H1 (cell line): ENCODE results near the gene GRAP. TPM values are rescaled to one million over a fixed set of nuclear protein-coding genes. Genes with fewer than 3 reads are reported as not detected.
"Not testable (repeated sequence)": the region's sequence is repeated elsewhere in the genome, so short reads cannot be mapped to it uniquely, and the experiment has no call there.

Experiments
- CTCF ChIA-PET: fragments of 300-600 bp; sonication (Branson Sonifier 250); formaldehyde crosslinking; loops from one replicate; lab custom pipeline; 2021; ENCODE audit not compliant: partially characterized antibody; lab: Charles Lee
- POLR2A ChIA-PET: fragments of 300-600 bp; sonication (Branson Sonifier 250); formaldehyde crosslinking; loops from one replicate; lab custom pipeline; 2021; ENCODE audit warnings: inconsistent platforms; ENCODE audit not compliant: partially characterized antibody; lab: Charles Lee
- DNase-seq, 2 experiments: peaks; one replicate each; pipeline versions ENCODE4 v3.0.0 to v3.0.0-alpha.2; 2010 to 2022; ENCODE audit warnings: low spot score in 2 of 2, low read depth in 1 of 2, mixed read lengths in 1 of 2
- FAIRE-seq: peaks from 2 replicates; lab custom pipeline; 2011; peaks lifted over from hg19 to GRCh38; lab: Jason Lieb, UNC
- H2AFZ ChIP-seq: 2 replicates; pipeline ENCODE4 v1.8.1; 2012; ENCODE audit warnings: low read length, inconsistent platforms
- H2AK5ac ChIP-seq: 2 replicates; pipeline ENCODE4 v1.6.1; 2013; ENCODE audit warnings: low read depth, low read length
- H2BK120ac ChIP-seq: replicated peaks from 2 replicates; pipeline ENCODE3; 2013; ENCODE audit warnings: low read depth, low read length, inconsistent platforms
- H2BK12ac ChIP-seq: 2 replicates; pipeline ENCODE4 v1.6.1; 2013; ENCODE audit warnings: low read depth, low read length
- H2BK15ac ChIP-seq: 2 replicates; pipeline ENCODE4 v1.6.1; 2013; ENCODE audit warnings: low read length
- H2BK20ac ChIP-seq: 2 replicates; pipeline ENCODE4 v1.6.1; 2013; ENCODE audit warnings: low read length
- H2BK5ac ChIP-seq: 2 replicates; pipeline ENCODE4 v1.6.1; 2013; ENCODE audit warnings: low read depth, low read length
- H3K14ac ChIP-seq: 2 replicates; pipeline ENCODE4 v1.6.1; 2013; ENCODE audit warnings: inconsistent platforms; ENCODE audit not compliant: insufficient read length
- H3K18ac ChIP-seq: 2 replicates; pipeline ENCODE4 v1.6.1; 2013; ENCODE audit warnings: low read length; ENCODE audit errors: extremely low read depth
- H3K23ac ChIP-seq: 2 replicates; pipeline ENCODE4 v1.6.1; 2013; ENCODE audit warnings: inconsistent platforms; ENCODE audit not compliant: insufficient read length
- H3K23me2 ChIP-seq: 2 replicates; pipeline ENCODE4 v1.6.1; 2013; ENCODE audit warnings: low read depth, low read length
- H3K27ac ChIP-seq: 2 replicates; pipeline ENCODE4 v1.6.1; 2011; ENCODE audit warnings: low read depth, low read length, inconsistent platforms
- H3K27me3 ChIP-seq, 4 experiments: replicated peaks in 1 of 4; 1 replicate in 1 of 4; 2 replicates in 3 of 4; pipeline versions ENCODE4 v1.6.1 to v1.8.1; 2011 to 2013; ENCODE audit warnings: low read length in 3 of 4, mild to moderate bottlenecking in 3 of 4, inconsistent platforms in 2 of 4, mixed read lengths in 2 of 4, moderate library complexity in 1 of 4; ENCODE audit not compliant: control insufficient read depth in 3 of 4, insufficient read depth in 3 of 4; ENCODE audit errors: extremely low read depth in 1 of 4
- H3K36me3 ChIP-seq, 4 experiments: 2 replicates each; pipeline versions ENCODE4 v1.6.1 to v1.8.1; 2011 to 2013; ENCODE audit warnings: mild to moderate bottlenecking in 4 of 4, low read length in 3 of 4, moderate library complexity in 2 of 4, control low read depth in 1 of 4, inconsistent platforms in 1 of 4; ENCODE audit not compliant: insufficient read depth in 4 of 4, control insufficient read depth in 2 of 4
- H3K4ac ChIP-seq: replicated peaks from 2 replicates; pipeline ENCODE3; 2013; ENCODE audit warnings: low read length, low read depth, mixed read lengths, inconsistent platforms; ENCODE audit not compliant: insufficient read length
- H3K4me1 ChIP-seq, 4 experiments: replicated peaks in 1 of 4; 1 replicate in 1 of 4; 2 replicates in 3 of 4; pipeline versions ENCODE4 v1.6.1 to v1.8.1; 2011 to 2013; ENCODE audit warnings: low read length in 3 of 4, inconsistent platforms in 2 of 4, mixed read lengths in 1 of 4; ENCODE audit not compliant: insufficient read depth in 4 of 4, control insufficient read depth in 3 of 4
- H3K4me2 ChIP-seq, 2 experiments: 2 replicates each; pipeline versions ENCODE4 v1.6.1 to v1.8.1; 2011 to 2013; ENCODE audit warnings: low read depth in 2 of 2, low read length in 2 of 2, control low read depth in 1 of 2, inconsistent platforms in 1 of 2, mild to moderate bottlenecking in 1 of 2; ENCODE audit not compliant: insufficient read depth in 1 of 2
- H3K4me3 ChIP-seq, 4 experiments: fragments of 200-600, 300-600 bp in 1 of 4; sonication (generic), shearing (Covaris generic), sonication (Bioruptor Twin) in 1 of 4; 2 replicates each; pipeline versions ENCODE4 v1.5.1 to v1.8.1; 2011 to 2016; ENCODE audit warnings: low read length in 4 of 4, low read depth in 3 of 4, control low read depth in 2 of 4, inconsistent platforms in 2 of 4, mild to moderate bottlenecking in 2 of 4, mixed read lengths in 1 of 4, moderate library complexity in 1 of 4; ENCODE audit not compliant: insufficient read depth in 2 of 4; ENCODE audit errors: extremely low read depth in 1 of 4
- H3K56ac ChIP-seq: replicated peaks from 2 replicates; pipeline ENCODE3; 2013; ENCODE audit warnings: low read depth, mild to moderate bottlenecking, mixed read lengths, low read length, inconsistent platforms; ENCODE audit not compliant: insufficient read length
- H3K79me1 ChIP-seq: 2 replicates; pipeline ENCODE4 v1.6.1; 2013; ENCODE audit warnings: low read depth, low read length, control low read depth
- H3K79me2 ChIP-seq, 2 experiments: 2 replicates each; pipeline versions ENCODE4 v1.6.1 to v1.8.1; 2012 to 2013; ENCODE audit warnings: low read length in 2 of 2, mild to moderate bottlenecking in 2 of 2, inconsistent platforms in 1 of 2; ENCODE audit not compliant: insufficient read depth in 2 of 2, control insufficient read depth in 1 of 2
- H3K9ac ChIP-seq, 4 experiments: replicated peaks in 1 of 4; 1 replicate in 1 of 4; 2 replicates in 3 of 4; pipeline versions ENCODE4 v1.6.1 to v1.8.1; 2011 to 2013; ENCODE audit warnings: low read depth in 3 of 4, low read length in 3 of 4, control low read depth in 2 of 4, mild to moderate bottlenecking in 2 of 4, moderate library complexity in 2 of 4, inconsistent platforms in 1 of 4; ENCODE audit errors: extremely low read depth in 1 of 4
- H3K9me3 ChIP-seq, 2 experiments: 2 replicates each; pipeline versions ENCODE4 v1.6.1 to v1.8.1; 2012 to 2013; ENCODE audit warnings: mild to moderate bottlenecking in 2 of 2, moderate library complexity in 2 of 2, control low read depth in 1 of 2, inconsistent platforms in 1 of 2, low read depth in 1 of 2, low read length in 1 of 2, mixed read lengths in 1 of 2; ENCODE audit not compliant: insufficient read depth in 2 of 2
- H4K20me1 ChIP-seq, 2 experiments: replicated peaks in 1 of 2; 2 replicates each; pipeline versions ENCODE3 to v1.8.1; 2011 to 2013; ENCODE audit warnings: inconsistent platforms in 2 of 2, low read length in 2 of 2, mild to moderate bottlenecking in 1 of 2; ENCODE audit not compliant: insufficient read depth in 2 of 2, control insufficient read depth in 1 of 2
- H4K5ac ChIP-seq: 2 replicates; pipeline ENCODE4 v1.6.1; 2013; ENCODE audit warnings: low read length, low read depth, mixed read lengths, inconsistent platforms; ENCODE audit not compliant: insufficient read length
- H4K8ac ChIP-seq: 2 replicates; pipeline ENCODE4 v1.8.0; 2013; ENCODE audit warnings: mild to moderate bottlenecking, moderate library complexity, low read length, inconsistent platforms; ENCODE audit not compliant: insufficient read depth; ENCODE audit errors: extremely low read depth
- H4K91ac ChIP-seq: replicated peaks from 2 replicates; pipeline ENCODE3; 2013; ENCODE audit warnings: low read length, mixed read lengths, inconsistent platforms; ENCODE audit not compliant: insufficient read length
- TAF7 ChIP-seq: optimal IDR thresholded peaks from 2 replicates; pipeline ENCODE3; 2011; ENCODE audit warnings: low read depth, mild to moderate bottlenecking, inconsistent platforms, low read length, moderate library complexity, borderline replicate concordance
- WGBS, 2 experiments: shearing (Covaris generic) in 1 of 2; methylation state at CpG; one replicate each; pipeline versions ENCODE4 v1.1.6 to v1.1.7; 2013 to 2015; ENCODE audit warnings: low lambda C conversion rate in 2 of 2, mixed read lengths in 2 of 2, inconsistent platforms in 1 of 2, low coverage in 1 of 2, missing lambda C conversion rate in 1 of 2; ENCODE audit not compliant: insufficient replicate concordance in 2 of 2, insufficient coverage in 1 of 2, insufficient read length in 1 of 2; ENCODE audit errors: extremely low coverage in 1 of 2, missing lambda C conversion rate in 1 of 2; 5-methylcytosine and 5-hydroxymethylcytosine counted together
- polyA plus RNA-seq, 7 experiments: library from polyadenylated mRNA; depleted of rRNA in 3 of 7; stranded (reverse) in 5 of 7; unstranded in 2 of 7; fragments of >200 nt in 5 of 7; fragments of 200-250 nt in 2 of 7; gene quantifications; 1 replicate in 5 of 7; 2 replicates in 1 of 7; 4 replicates in 1 of 7; pipeline versions ENCODE4 v1.2.1 to v1.2.3, GENCODE V29; 2011 to 2013; ENCODE audit warnings: missing spikeins in 2 of 7, mixed read lengths in 2 of 7
- total RNA-seq: library from RNA; stranded (reverse); fragmentation: NEBNext Ultra II Directional; extraction: Animal tissue kit (Norgen Biotek cat#: 25700); gene quantifications from 2 replicates; pipeline ENCODE4 v1.2.1, GENCODE V29; 2021

The GRAP gene
- total and polyA plus RNA-seq, 2 of the 8 experiments (the other 6 are each of a cell fraction or from before 2014, with no cell fraction given), result 0.18 to 0.24 TPM

DNA sequence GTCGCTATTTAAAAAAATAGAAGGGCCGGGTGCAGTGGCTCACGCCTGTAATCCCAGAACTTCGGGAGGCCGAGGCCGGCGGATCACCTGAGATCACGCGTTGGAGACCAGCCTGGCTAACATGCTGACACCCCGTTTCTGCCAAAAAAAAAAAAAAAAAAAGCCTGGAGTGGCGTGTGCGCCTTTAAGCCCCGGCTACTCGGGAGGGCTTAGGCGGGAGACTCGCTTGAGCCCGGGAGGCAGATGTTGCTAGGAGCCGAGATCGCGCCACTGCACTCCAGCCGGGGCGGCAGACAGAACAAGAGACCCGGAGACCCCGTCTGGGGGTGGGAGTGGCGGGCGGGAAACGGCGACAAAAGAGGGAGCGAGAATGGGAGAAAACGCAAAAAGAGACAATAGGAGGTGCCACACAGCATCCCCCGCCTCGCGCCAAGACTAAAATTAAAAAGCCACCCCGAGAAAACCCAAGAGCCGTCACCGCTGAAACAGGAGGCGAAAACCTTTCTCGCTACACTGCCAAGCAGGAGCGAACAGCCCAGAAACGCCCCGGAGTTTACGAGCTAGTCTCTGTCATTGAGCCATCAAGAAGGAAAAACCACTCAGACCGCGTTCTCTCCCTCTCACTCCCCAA lies 16.7 kb upstream of the GRAP start:
- H3K9ac ChIP-seq, H3K23me2 ChIP-seq, H4K8ac ChIP-seq, CTCF ChIA-PET, H3K18ac ChIP-seq, H3K79me1 ChIP-seq, H2BK5ac ChIP-seq, H3K79me2 ChIP-seq, H3K4me2 ChIP-seq, POLR2A ChIA-PET, H3K23ac ChIP-seq, FAIRE-seq, H4K5ac ChIP-seq, H4K91ac ChIP-seq, H3K14ac ChIP-seq, H3K36me3 ChIP-seq, H2AK5ac ChIP-seq, H3K9me3 ChIP-seq, H3K56ac ChIP-seq, H4K20me1 ChIP-seq, H2BK120ac ChIP-seq, H3K4me1 ChIP-seq, H3K27ac ChIP-seq, H3K27me3 ChIP-seq, H2BK15ac ChIP-seq, H2BK20ac ChIP-seq, H3K4ac ChIP-seq, H3K4me3 ChIP-seq, H2AFZ ChIP-seq, H2BK12ac ChIP-seq: not testable (repeated sequence)
- WGBS, 2 experiments, result 2% methylated on average over 9 of the region's 44 CpGs; no CpG with 5 or more reads in 1 of the 2 experiments
- peak in 1 of 2 experiments; percentile 84 for DNase-seq
- peak; percentile 65 for TF ChIP-seq TAF7
